GM19025 (cell line): ENCODE measurements around the gene INPP5B.

ENCODE experiments used
- ATAC-seq: cut with Tn5 transposase; IDR thresholded peaks from one replicate; pipeline ENCODE4 v1.9.1; 2021; ENCODE audit warnings: mild to moderate bottlenecking, low read depth, moderate library complexity; ENCODE audit not compliant: unreplicated experiment

INPP5B gene

GRCh38 chr1:37845786-37846185 is 101.1 kb downstream of the INPP5B start:
- ATAC-seq, result no peak

- ATAC-seq, result no peak
Measured at GRCh38 chr1:37845049-37845646, 101.7 kb downstream of the INPP5B start.

- no peak for ATAC-seq
Measured at GRCh38 chr1:37844536-37844935, 102.3 kb downstream of the INPP5B start.

GRCh38 chr1:37841652-37842051 is 105.2 kb downstream of the INPP5B start:
- no peak for ATAC-seq

DNA sequence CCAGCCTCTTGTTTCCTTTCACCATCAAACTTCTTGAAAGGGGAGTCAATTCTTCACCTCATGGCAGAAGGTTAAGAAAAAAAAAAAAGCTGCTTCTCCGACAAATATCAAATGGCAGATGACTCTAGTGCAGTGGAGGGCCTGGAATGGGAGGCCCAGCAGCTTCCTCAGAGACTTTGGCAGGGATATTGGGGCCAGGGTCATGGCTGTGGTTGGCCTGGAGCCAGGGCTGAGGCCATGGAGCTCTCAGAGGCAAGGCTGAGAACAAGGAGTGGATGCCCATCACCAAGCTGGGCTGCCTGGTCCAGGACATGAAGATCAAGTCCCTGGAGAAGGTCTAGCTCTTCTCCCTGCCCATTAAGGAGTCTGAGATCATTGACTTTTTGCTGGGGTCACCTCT is 106.1 kb downstream of the INPP5B start:
- no peak for ATAC-seq

DNA sequence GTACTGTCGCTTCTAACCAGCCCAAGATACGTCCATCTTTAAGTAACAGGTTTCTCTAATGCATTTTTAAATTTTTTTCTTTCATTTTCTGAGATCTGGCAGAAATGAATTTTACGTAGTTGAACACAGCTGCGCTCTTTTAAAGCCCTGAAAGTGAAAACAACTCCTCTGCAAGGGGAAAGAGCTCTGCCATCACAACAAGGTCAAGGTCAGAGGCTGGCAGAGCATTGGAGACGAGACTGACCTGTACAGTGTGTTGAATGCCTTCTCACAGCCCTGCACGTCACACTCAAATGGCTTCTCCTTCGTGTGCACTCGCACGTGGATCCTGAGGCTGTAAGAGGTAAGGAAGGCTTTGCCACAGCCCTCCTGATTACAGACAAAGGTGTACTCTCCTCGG is 107.2 kb downstream of the INPP5B start:
- no peak for ATAC-seq

GRCh38 chr1:37836788-37837187 is 110.1 kb downstream of the INPP5B start:
- no peak for ATAC-seq

GRCh38 chr1:37831809-37832208 is 115.0 kb downstream of the INPP5B start:
- no peak for ATAC-seq

DNA sequence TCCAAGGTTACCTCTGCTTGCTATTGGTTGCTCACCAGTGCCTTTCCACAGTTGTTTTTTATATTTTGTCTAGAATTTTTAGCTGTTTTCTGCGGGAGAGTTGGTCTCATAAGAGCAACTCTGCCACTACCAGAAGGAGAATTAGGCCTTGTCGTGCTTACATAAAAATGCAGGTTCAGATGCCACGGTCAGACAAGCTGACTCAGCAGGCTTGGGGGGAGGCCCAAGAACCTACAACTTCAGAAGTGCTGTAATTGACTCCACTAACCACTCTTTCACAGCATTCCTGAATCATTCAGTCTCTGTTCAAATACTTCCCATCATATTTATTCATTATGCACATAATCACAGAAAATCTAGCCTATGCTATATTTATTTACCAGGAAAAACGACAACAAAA is 115.7 kb downstream of the INPP5B start:
- no peak for ATAC-seq

- no peak for ATAC-seq
Measured at GRCh38 chr1:37828410-37829074, 118.3 kb downstream of the INPP5B start.

DNA sequence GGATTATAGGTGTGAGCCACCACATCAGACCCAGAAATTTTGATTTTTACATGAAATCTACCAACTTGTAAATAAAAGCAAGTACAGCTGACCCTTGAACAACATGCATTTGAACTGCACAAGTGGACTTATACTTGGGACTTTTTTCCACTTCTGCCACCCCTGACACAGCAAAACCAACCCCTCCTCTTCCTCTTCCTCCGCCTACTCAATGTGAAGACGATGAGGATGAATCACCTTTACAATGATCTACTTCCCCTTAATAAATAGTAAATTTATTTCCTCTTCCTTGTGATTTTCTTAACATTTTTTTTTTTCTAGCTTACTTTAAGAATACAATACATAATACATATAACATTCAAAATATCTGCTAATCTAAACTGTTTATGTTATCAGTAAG is 121.3 kb downstream of the INPP5B start:
- no peak for ATAC-seq

- ATAC-seq, result no peak
Measured at GRCh38 chr1:37824001-37824400, 122.9 kb downstream of the INPP5B start.

DNA sequence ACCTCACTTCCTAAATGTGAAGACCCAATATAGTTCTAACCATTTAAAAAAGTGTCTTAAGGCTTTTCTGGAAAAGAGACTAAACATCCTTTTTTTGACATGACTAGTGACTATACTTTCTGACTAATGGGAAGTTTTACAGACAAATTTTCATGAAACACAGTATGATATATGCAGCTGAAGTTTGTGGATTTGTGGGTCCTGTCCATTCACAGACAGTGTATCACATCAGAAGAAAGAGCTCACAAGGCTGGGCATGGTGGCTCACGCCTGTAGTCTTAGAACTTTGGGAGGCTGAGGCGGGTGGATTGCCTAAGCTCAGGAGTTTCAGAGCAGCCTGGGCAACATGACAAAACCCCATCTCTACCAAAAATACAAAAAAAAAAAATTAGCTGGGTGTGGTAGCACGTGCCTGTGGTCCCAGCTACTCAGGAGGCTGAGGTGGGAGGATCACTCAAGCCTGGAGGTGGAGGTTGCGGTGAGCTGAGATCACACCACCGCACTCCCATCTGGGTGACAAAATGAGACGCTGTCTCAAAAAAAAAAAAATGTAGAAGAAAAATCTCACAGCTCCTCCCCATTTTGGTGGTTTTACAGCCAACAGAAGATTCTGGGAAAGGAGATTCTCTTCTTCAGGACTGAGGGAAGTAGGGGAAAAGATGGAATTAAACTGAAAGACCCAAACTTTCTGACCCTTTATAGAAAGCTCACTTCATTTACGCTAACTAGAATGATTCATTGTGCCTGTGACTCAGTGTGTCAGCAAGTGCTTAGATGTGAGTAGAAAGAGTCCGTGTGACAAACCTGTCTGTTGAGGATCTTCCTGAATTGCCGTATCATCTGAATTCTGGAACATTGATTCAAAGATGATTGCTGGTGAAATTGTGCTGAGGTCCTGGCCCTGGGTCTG is 123.7 kb downstream of the INPP5B start:
- no peak for ATAC-seq

- no peak for ATAC-seq
Measured at GRCh38 chr1:37821481-37821880, 125.4 kb downstream of the INPP5B start.

DNA sequence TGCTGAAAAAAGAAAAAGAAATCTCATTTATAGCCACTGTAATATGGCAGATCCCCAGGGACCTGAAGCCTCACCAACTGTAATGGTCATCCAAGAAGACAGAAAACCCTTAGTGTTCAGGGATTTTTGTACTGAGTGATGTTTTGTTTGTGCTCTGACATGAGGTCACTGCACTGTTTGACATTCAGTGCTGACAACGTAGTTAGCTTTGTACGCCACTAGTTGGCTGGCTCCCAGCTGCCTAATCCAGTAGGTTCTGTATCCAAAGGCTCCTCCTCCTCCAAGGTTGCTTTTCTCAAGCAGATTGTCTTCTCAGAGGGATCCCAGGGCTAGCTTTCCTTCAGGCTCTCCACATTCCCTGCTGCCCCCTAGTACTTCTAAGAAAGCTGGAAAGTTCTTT is 129.4 kb downstream of the INPP5B start:
- ATAC-seq, result no peak

DNA sequence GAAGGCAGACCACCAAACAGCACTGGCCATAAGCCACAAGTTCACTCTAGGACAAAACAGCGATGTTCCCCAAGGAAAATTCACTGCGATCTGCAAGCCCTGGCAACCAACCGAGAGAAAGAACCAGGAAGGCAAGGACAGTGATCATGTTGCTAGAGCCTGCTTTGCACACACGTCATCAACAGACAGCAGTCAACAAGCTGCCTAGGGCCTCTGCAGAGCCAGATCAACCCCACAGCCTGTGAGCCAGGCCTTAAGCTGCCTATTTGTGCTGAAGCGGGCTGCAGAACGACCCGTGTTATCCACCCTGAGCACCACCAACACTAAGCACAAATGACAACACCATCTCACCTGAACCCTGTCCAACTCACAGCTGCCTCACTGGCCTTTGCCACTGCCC is 132.6 kb downstream of the INPP5B start:
- no peak for ATAC-seq

DNA sequence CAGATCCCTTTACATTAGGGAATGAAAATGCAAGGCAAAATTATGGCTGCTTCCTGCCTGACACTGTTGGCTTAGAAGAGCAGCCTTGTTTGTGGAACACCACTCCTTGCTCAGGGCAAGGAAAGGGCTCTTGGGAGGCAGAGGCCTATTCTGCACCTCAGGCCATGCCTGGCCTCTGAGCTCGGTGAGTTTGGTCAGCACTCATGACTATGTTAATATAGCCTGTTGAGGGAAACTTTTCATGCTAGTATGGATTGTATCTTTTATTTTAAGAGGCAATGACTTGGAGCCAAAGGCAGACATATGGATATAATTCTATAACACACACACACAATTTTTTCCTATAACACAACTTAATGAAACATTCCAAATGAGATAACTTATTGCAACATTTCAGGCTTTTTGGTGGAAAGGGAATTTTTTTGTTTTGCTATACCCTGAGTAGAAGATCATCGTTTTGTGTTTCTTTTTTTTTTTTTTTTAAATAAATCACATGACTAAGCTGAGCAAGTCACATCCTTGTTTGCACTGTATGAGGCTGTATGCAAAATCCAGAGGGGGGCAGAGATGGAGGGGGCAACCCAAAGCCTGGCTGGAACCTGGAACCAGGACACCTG is 133.2 kb downstream of the INPP5B start:
- no peak for ATAC-seq

- ATAC-seq, result no peak
Measured at GRCh38 chr1:37811027-37811655, 135.7 kb downstream of the INPP5B start.
